ENCODE measurements around the gene TFPI2.

GRCh38 chr7:93855797-93856196 lies 34.8 kb downstream of the TFPI2 start:
- TF ChIP-seq SPI1 (IDR thresholded peaks at IDR 0.05; ENCODE audit: borderline replicate concordance, low read depth): no peak
- TF ChIP-seq POLR2AphosphoS5 (IDR thresholded peaks at IDR 0.05; ENCODE audit: low read depth): no peak
- no peak for TF ChIP-seq CTCF (IDR thresholded peaks at IDR 0.05; ENCODE audit: insufficient read depth, low read length)
- no peak for TF ChIP-seq GABPA (IDR thresholded peaks at IDR 0.05; ENCODE audit: low read depth)
- TF ChIP-seq REST (IDR thresholded peaks at IDR 0.05; ENCODE audit: insufficient replicate concordance, low read depth): no peak

Measured in HL-60 (cell line).